ENCODE measurements around the gene CDH5.

DNA sequence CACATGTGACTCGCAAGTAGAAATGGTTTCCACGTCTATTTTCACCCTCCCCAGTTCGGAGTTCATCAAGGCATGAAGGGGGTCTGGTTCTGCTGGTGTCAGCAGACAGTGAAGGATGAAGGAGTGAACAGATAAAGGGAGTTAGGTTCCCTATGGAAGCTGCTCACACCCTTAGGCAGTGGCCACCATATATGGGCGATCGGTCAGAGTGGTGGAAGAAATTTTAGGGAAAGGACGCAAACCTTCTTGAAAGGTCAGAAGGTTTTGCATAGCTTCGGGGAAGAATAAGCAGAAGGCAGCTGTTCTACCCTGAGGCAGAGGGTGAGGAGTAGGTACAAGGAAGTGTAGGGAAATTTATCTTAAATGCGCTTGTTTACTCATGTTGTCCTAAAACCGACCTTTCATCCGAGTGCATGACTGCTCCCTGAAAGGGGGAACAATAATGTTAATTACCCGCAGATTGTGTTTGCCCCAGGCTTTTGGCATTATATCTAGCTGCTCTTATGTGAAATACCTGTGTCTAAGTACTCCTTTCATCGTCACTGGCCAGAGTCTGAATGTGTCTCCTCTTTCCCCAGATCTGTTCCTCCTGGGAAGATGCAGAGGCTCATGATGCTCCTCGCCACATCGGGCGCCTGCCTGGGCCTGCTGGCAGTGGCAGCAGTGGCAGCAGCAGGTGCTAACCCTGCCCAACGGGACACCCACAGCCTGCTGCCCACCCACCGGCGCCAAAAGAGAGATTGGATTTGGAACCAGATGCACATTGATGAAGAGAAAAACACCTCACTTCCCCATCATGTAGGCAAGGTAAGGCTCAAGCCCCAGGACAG lies 12.5 kb downstream of the CDH5 start:
- TF ChIP-seq POLR2AphosphoS5 (IDR thresholded peaks at IDR 0.05) = no peak
- TF ChIP-seq, protein P1, sequence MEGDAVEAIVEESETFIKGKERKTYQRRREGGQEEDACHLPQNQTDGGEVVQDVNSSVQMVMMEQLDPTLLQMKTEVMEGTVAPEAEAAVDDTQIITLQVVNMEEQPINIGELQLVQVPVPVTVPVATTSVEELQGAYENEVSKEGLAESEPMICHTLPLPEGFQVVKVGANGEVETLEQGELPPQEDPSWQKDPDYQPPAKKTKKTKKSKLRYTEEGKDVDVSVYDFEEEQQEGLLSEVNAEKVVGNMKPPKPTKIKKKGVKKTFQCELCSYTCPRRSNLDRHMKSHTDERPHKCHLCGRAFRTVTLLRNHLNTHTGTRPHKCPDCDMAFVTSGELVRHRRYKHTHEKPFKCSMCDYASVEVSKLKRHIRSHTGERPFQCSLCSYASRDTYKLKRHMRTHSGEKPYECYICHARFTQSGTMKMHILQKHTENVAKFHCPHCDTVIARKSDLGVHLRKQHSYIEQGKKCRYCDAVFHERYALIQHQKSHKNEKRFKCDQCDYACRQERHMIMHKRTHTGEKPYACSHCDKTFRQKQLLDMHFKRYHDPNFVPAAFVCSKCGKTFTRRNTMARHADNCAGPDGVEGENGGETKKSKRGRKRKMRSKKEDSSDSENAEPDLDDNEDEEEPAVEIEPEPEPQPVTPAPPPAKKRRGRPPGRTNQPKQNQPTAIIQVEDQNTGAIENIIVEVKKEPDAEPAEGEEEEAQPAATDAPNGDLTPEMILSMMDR (IDR thresholded peaks at IDR 0.05) = no peak
- no peak for TF ChIP-seq POLR2A (IDR thresholded peaks at IDR 0.05)
